ENCODE results near the gene TLR8. TPM values are rescaled to one million over a fixed set of nuclear protein-coding genes. Genes with fewer than 3 reads are reported as not detected.

TLR8 gene
- polyA plus RNA-seq, 2 of the 4 experiments (the other 2 are of a cell fraction): not detected

- H3K9me3 ChIP-seq: no peaks in the 10 kb centered on the region
- H3K4me3 ChIP-seq: no peak overlapping the region
- peak overlapping the region in 1 of 2 experiments; percentile 91; a peak in 3 of 6 replicates for H3K27ac ChIP-seq
- ChIA-PET POLR2A (interaction anchor here (1.8 kb wide), 1 partner anchor 30 kb away, joined by 12 read pairs; the partner anchor contains the start of gene TMSB4X), CTCF (interaction anchor here (1.0 to 7.2 kb wide), 9 partner anchors 11 to 701 kb away, joined by 3 to 110 read pairs (median 6); no protein-coding TSS in a partner anchor)
- H3K4me2 ChIP-seq: no peak overlapping the region
- peaks cover 28% of the 10 kb centered on the region for H3K4me1 ChIP-seq
- ATAC-seq (no peak), DNase-seq (ENCODE audit: low read depth in 1 of 2, low spot score in 1 of 2) (no peak), FAIRE-seq (no peak)
- TF ChIP-seq MYC (IDR thresholded peaks at IDR 0.05; ENCODE audit: borderline replicate concordance, low read length) (no peak), TFCP2L1 (CRISPR knock-in tag; IDR thresholded peaks at IDR 0.05) (no peak), NR3C1 (IDR thresholded peaks at IDR 0.05) (no peak), ZC3H11A (IDR thresholded peaks at IDR 0.05) (no peak), JUN (IDR thresholded peaks at IDR 0.05) (no peak), RFX5 (IDR thresholded peaks at IDR 0.05) (no peak), HEYL (CRISPR knock-in tag; IDR thresholded peaks at IDR 0.05) (no peak), RARB (CRISPR knock-in tag; IDR thresholded peaks at IDR 0.05) (no peak)
- TF ChIP-seq, protein P1, sequence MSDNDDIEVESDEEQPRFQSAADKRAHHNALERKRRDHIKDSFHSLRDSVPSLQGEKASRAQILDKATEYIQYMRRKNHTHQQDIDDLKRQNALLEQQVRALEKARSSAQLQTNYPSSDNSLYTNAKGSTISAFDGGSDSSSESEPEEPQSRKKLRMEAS (IDR thresholded peaks at IDR 0.05): no peak
- 86% methylated on average over 4 of the region's 4 CpGs for WGBS (ENCODE audit: missing lambda C conversion rate)
These were observed 39.1 kb downstream of the TLR8 start for GRCh38 chrX:12945494-12945893.

DNA sequence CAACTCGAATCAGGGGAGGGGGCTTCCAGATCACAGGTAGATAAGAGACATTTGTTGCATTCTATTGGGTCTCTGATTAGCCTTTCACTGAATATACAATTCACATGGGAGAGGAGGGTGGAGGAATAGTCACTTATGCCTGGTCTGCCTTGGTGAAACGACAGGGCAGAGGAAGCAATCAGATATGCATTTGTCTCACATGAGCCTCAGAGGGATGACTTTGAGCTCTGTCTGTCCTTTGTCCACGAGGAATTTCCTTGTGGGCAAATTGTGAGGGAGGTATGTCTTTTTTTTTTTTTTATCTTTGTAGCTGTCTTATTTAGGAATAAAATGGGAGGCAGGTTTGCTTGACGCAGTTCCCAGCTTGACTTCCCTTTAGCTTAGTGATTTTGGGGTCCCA, 40.0 kb downstream of the TLR8 start:
- DNase-seq (ENCODE audit: low read depth in 1 of 2, low spot score in 1 of 2) (no peak), FAIRE-seq (no peak), ATAC-seq (peak in 1 of 2 experiments; percentile 8; a peak in 2 of 6 replicates)
- 26% methylated on average over 4 of the region's 4 CpGs for WGBS (ENCODE audit: missing lambda C conversion rate)
- no peak overlapping the region for H3K4me3 ChIP-seq
- H3K4me1 ChIP-seq: peaks cover 36% of the 10 kb centered on the region
- ChIA-PET CTCF (interaction anchor here (0.6 to 7.2 kb wide), 64 partner anchors 8 to 787 kb away, joined by 3 to 110 read pairs (median 4); partner anchors contain the start of gene TMSB4X), POLR2A (interaction anchor here (1.2 to 2.3 kb wide), 4 partner anchors 24 to 542 kb away, joined by 5 to 12 read pairs (median 8); partner anchors contain the start of gene TMSB4X)
- peak overlapping the region; percentile 80 to 91 for H3K27ac ChIP-seq
- no peaks in the 10 kb centered on the region for H3K9me3 ChIP-seq
- H3K4me2 ChIP-seq: peak overlapping the region; percentile 30; the same call in 1 of the 3 replicates
- TF ChIP-seq NFE2L2 (conservative IDR thresholded peaks at IDR 0.05; ENCODE audit: low read length): no peak

DNA sequence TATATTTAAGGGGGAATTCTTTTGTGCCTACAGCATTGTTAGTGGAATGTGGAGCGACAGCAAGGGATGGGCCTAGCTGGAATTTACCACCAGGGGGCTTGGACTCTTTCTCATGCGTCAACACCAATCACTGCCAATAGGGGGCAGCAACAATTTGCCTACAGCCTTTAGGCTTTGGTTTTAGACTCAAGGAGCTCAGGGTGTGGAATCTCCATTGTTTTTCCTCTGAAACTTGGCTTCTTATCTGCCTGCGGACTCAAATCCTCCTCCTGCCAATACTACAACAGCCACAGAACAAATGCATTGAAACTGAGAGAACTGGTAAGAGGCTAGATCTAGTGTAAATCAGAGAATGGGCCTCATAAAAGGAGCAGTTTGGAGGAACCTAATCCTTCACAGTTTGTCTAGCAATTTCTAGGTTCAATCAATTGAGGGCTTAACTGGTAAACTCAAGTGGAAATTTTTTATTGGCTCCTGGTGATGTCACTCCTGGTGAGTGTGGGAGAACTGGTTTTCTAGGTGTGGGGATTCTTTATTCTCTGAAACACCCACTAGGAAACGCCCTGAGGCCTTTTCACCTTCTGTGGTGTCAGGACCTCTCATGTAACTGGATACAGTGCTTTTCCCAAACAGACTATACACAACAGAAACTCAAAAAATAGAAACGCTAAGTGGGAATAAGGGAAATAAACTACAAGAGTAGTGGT, 40.6 kb downstream of the TLR8 start:
- Histone ChIP-seq H3K27ac (peak overlapping the region; percentile 80 to 91), H3K4me2 (peak overlapping the region; percentile 51), H3K4me3 (no peak overlapping the region), H3K4me1 (peaks cover 37% of the 10 kb centered on the region), H3K9me3 (no peaks in the 10 kb centered on the region)
- peak; percentile 69 to 85; a peak in 5 of 6 replicates for ATAC-seq
- 31% methylated on average over 5 of the region's 5 CpGs for WGBS (ENCODE audit: missing lambda C conversion rate)
- peak; percentile 55 to 88 for DNase-seq (ENCODE audit: low read depth in 1 of 2, low spot score in 1 of 2)
- no peak for TF ChIP-seq EHMT2 (IDR thresholded peaks at IDR 0.05; ENCODE audit: low read depth)
- TF ChIP-seq, protein P1 (IDR thresholded peaks at IDR 0.05): peak; percentile 62
- TF ChIP-seq HOXB5 (CRISPR knock-in tag; IDR thresholded peaks at IDR 0.05): no peak
- TF ChIP-seq, protein P2, sequence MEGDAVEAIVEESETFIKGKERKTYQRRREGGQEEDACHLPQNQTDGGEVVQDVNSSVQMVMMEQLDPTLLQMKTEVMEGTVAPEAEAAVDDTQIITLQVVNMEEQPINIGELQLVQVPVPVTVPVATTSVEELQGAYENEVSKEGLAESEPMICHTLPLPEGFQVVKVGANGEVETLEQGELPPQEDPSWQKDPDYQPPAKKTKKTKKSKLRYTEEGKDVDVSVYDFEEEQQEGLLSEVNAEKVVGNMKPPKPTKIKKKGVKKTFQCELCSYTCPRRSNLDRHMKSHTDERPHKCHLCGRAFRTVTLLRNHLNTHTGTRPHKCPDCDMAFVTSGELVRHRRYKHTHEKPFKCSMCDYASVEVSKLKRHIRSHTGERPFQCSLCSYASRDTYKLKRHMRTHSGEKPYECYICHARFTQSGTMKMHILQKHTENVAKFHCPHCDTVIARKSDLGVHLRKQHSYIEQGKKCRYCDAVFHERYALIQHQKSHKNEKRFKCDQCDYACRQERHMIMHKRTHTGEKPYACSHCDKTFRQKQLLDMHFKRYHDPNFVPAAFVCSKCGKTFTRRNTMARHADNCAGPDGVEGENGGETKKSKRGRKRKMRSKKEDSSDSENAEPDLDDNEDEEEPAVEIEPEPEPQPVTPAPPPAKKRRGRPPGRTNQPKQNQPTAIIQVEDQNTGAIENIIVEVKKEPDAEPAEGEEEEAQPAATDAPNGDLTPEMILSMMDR (IDR thresholded peaks at IDR 0.05): peak; percentile 91
- TF ChIP-seq CEBPB (IDR thresholded peaks at IDR 0.05): 0 out of 4 replicates have a peak, but pooled peaks of 1 of the 2 experiments have one; percentile 24
- peak in 1 of 2 experiments; percentile 38; a peak in 1 of 5 replicates for TF ChIP-seq JUN (IDR thresholded peaks at IDR 0.05)
- no peak for TF ChIP-seq HOXA7 (CRISPR knock-in tag; IDR thresholded peaks at IDR 0.05)
- peak; percentile 87 to 93 for TF ChIP-seq RAD21 (conservative IDR thresholded peaks at IDR 0.05 in 1 of 2, IDR thresholded peaks at IDR 0.05 in 1 of 2)
- TF ChIP-seq POLR2A (IDR thresholded peaks at IDR 0.05; ENCODE audit: low read length): no peak
- no peak for TF ChIP-seq FOSL2 (IDR thresholded peaks at IDR 0.05)
- TF ChIP-seq FOSL2 (CRISPR knock-in tag; IDR thresholded peaks at IDR 0.05): 0 out of 2 replicates have a peak, but pooled peaks have one; percentile 9
- no peak for TF ChIP-seq EP300 (IDR thresholded peaks at IDR 0.05)
- no peak for TF ChIP-seq ZSCAN20 (CRISPR knock-in tag; IDR thresholded peaks at IDR 0.05)
- peak; percentile 89 for TF ChIP-seq SMC3 (IDR thresholded peaks at IDR 0.05)
- CTCF ChIA-PET: interaction anchor here (0.6 to 7.2 kb wide), 66 partner anchors 9 to 699 kb away, joined by 3 to 110 read pairs (median 4); partner anchors contain the start of gene TMSB4X
- FAIRE-seq: no peak
- POLR2A ChIA-PET: interaction anchor here (1.2 to 2.3 kb wide), 4 partner anchors 23 to 541 kb away, joined by 5 to 12 read pairs (median 8); partner anchors contain the start of gene TMSB4X

Data from A549 (cell line).